A204.1 (cell line): ENCODE data around the gene PRLH.

Experiments
- FAIRE-seq: peaks from 2 replicates; lab custom pipeline; 2012; peaks lifted over from hg19 to GRCh38; lab: Jason Lieb, UNC

Gene PRLH

GRCh38 chr2:237566401-237567235 lies at the start of gene PRLH:
PRLH (plus strand) TSS chr2:237566574; CDS start chr2:237566574, 0 bp downstream.
- no peak for FAIRE-seq

GRCh38 chr2:237517163-237517562 lies 49.2 kb upstream of the PRLH start:
- no peak for FAIRE-seq

GRCh38 chr2:237517990-237518389 lies 48.4 kb upstream of the PRLH start:
- FAIRE-seq = no peak

- no peak for FAIRE-seq
Measured at GRCh38 chr2:237519506-237520245, 46.7 kb upstream of the PRLH start.

- no peak for FAIRE-seq
Measured at GRCh38 chr2:237520290-237520689, 46.1 kb upstream of the PRLH start.

- FAIRE-seq = no peak
Measured at GRCh38 chr2:237524631-237525030, 41.7 kb upstream of the PRLH start.

- FAIRE-seq = no peak
Measured at GRCh38 chr2:237525559-237526157, 40.7 kb upstream of the PRLH start.

GRCh38 chr2:237527233-237527632 lies 39.1 kb upstream of the PRLH start:
- no peak for FAIRE-seq

- FAIRE-seq = no peak
Measured at GRCh38 chr2:237527766-237528165, 38.6 kb upstream of the PRLH start.

- no peak for FAIRE-seq
Measured at GRCh38 chr2:237529452-237530402, 36.6 kb upstream of the PRLH start.

GRCh38 chr2:237530472-237531433 lies 35.6 kb upstream of the PRLH start:
- FAIRE-seq = no peak

- no peak for FAIRE-seq
Measured at GRCh38 chr2:237532160-237532559, 34.2 kb upstream of the PRLH start.

GRCh38 chr2:237533668-237534161 lies 32.7 kb upstream of the PRLH start:
- FAIRE-seq = no peak

- FAIRE-seq = no peak
Measured at GRCh38 chr2:237534380-237534779, 32.0 kb upstream of the PRLH start.

GRCh38 chr2:237535385-237536082 lies 30.8 kb upstream of the PRLH start:
- FAIRE-seq = no peak

GRCh38 chr2:237536083-237536415 lies 30.3 kb upstream of the PRLH start:
- FAIRE-seq = no peak

GRCh38 chr2:237536617-237537016 lies 29.8 kb upstream of the PRLH start:
- FAIRE-seq = no peak

- no peak for FAIRE-seq
Measured at GRCh38 chr2:237538001-237538720, 28.2 kb upstream of the PRLH start.

- no peak for FAIRE-seq
Measured at GRCh38 chr2:237538901-237539300, 27.5 kb upstream of the PRLH start.
